Gastroesophageal sphincter (tissue), 4 donors: ENCODE measurements around the gene SLC38A2. TPM values are rescaled to one million over a fixed set of nuclear protein-coding genes. Genes with fewer than 3 reads are reported as not detected.

ENCODE experiments used
- ATAC-seq: fragments of 150-250 bp; one replicate; pipeline ENCODE4 v1.9.1; 2016; ENCODE audit warnings: mild to moderate bottlenecking, moderate library complexity
- H3K27ac ChIP-seq, 4 donors: fragments of 200-600 bp; sonication (generic) in 3 of 4; 1 replicate in 3 of 4; 2 replicates in 1 of 4; pipeline ENCODE4 v1.5.1; 2016 to 2019
- H3K27me3 ChIP-seq: fragments of 200-600 bp; sonication (generic); one replicate; pipeline ENCODE4 v1.5.1; 2019
- H3K36me3 ChIP-seq, 2 donors: fragments of 200-600 bp; sonication (generic); one replicate each; pipeline ENCODE4 v1.5.1; 2019; ENCODE audit warnings: control low read depth in 1 of 2
- H3K4me1 ChIP-seq, 3 donors: fragments of 200-600 bp; sonication (generic); 1 replicate in 2 of 3; 2 replicates in 1 of 3; pipeline ENCODE4 v1.5.1; 2016 to 2019; ENCODE audit warnings: control low read depth in 2 of 3
- H3K4me3 ChIP-seq, 2 donors: fragments of 200-600 bp; sonication (generic); one replicate each; pipeline ENCODE4 v1.5.1; 2019; ENCODE audit warnings: mild to moderate bottlenecking in 1 of 2, moderate library complexity in 1 of 2
- H3K9me3 ChIP-seq, 3 donors: fragments of 200-600 bp; sonication (generic); one replicate each; pipeline ENCODE4 v1.5.1; 2017 to 2019; ENCODE audit warnings: control low read depth in 2 of 3
- EP300 ChIP-seq: sonication (generic); formaldehyde crosslinking; IDR thresholded peaks from one replicate; pipeline ENCODE4 v1.6.1; 2017; ENCODE audit warnings: antibody characterized with exemption, mild to moderate bottlenecking
- POLR2A ChIP-seq, 2 donors: fragments of 450-650 bp; IDR thresholded peaks; one replicate each; pipeline ENCODE4 v1.6.1; 2017; ENCODE audit warnings: antibody characterized with exemption in 2 of 2, mild to moderate bottlenecking in 2 of 2, moderate library complexity in 1 of 2
- POLR2AphosphoS5 ChIP-seq: sonication (generic); formaldehyde crosslinking; IDR thresholded peaks from one replicate; pipeline ENCODE4 v1.6.1; 2017; ENCODE audit warnings: antibody characterized with exemption
- WGBS, 2 donors: methylation state at CpG; one replicate each; pipeline ENCODE4 v1.1.5; 2018; ENCODE audit warnings: low coverage in 1 of 2; 5-methylcytosine and 5-hydroxymethylcytosine counted together
- total RNA-seq, 4 donors: library from RNA; depleted of rRNA; stranded (reverse); fragments of >200 nt; gene quantifications; one replicate each; pipeline ENCODE4 v1.1.0, GENCODE V29; 2016
- TF ChIP-seq, protein P1 (sequence below), 4 experiments: fragments of 200-600 bp in 2 of 4; fragments of 450-650 bp in 2 of 4; sonication (generic) in 1 of 4; IDR thresholded peaks; one replicate each; pipeline ENCODE4 v1.5.1; 2017 to 2019; ENCODE audit warnings: antibody characterized with exemption in 4 of 4, mild to moderate bottlenecking in 2 of 4, moderate library complexity in 2 of 4

SLC38A2 gene
- total RNA-seq, 4 donors from 2014 or later = 175 to 271 (median 263) TPM

GRCh38 chr12:46356655-46357437 lies 15.7 kb downstream of the SLC38A2 start:
- H3K27me3 ChIP-seq = no peaks in the 10 kb centered on the region
- peaks cover 26 to 33% of the 10 kb centered on the region in 2 donors for H3K36me3 ChIP-seq
- peak overlapping the region in 2 of 4 donors; percentile 15 to 39 for H3K27ac ChIP-seq
- no peaks in the 10 kb centered on the region for H3K9me3 ChIP-seq
- no peak overlapping the region for H3K4me3 ChIP-seq
- TF ChIP-seq POLR2AphosphoS5 = no peak
- TF ChIP-seq, protein P1, sequence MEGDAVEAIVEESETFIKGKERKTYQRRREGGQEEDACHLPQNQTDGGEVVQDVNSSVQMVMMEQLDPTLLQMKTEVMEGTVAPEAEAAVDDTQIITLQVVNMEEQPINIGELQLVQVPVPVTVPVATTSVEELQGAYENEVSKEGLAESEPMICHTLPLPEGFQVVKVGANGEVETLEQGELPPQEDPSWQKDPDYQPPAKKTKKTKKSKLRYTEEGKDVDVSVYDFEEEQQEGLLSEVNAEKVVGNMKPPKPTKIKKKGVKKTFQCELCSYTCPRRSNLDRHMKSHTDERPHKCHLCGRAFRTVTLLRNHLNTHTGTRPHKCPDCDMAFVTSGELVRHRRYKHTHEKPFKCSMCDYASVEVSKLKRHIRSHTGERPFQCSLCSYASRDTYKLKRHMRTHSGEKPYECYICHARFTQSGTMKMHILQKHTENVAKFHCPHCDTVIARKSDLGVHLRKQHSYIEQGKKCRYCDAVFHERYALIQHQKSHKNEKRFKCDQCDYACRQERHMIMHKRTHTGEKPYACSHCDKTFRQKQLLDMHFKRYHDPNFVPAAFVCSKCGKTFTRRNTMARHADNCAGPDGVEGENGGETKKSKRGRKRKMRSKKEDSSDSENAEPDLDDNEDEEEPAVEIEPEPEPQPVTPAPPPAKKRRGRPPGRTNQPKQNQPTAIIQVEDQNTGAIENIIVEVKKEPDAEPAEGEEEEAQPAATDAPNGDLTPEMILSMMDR (IDR thresholded peaks at IDR 0.05) = no peak
- no peak for TF ChIP-seq EP300
- no peak for TF ChIP-seq POLR2A (IDR thresholded peaks at IDR 0.05)
- H3K4me1 ChIP-seq = peaks cover 0 to 27% (median 3%) of the 10 kb centered on the region in 3 donors
- WGBS, 2 donors = 55 to 89% methylated on average over 4 to 5 of the region's 5 CpGs
- peak; percentile 50 for ATAC-seq

- peaks cover 8 to 13% of the 10 kb centered on the region in 2 donors for H3K36me3 ChIP-seq
- H3K27me3 ChIP-seq = no peaks in the 10 kb centered on the region
- H3K27ac ChIP-seq = no peak overlapping the region
- WGBS, 2 donors = 38 to 50% methylated on average over 1 of the region's 1 CpG
- TF ChIP-seq, protein P1 (IDR thresholded peaks at IDR 0.05) = no peak
- no peak for TF ChIP-seq POLR2A (IDR thresholded peaks at IDR 0.05)
- no peak for TF ChIP-seq EP300
- no peak for TF ChIP-seq POLR2AphosphoS5
- peaks cover 0 to 7% (median 0%) of the 10 kb centered on the region in 3 donors for H3K4me1 ChIP-seq
- H3K9me3 ChIP-seq = no peaks in the 10 kb centered on the region
- no peak for ATAC-seq
- no peak overlapping the region for H3K4me3 ChIP-seq
Measured at GRCh38 chr12:46354802-46355199, 17.8 kb downstream of the SLC38A2 start.

DNA sequence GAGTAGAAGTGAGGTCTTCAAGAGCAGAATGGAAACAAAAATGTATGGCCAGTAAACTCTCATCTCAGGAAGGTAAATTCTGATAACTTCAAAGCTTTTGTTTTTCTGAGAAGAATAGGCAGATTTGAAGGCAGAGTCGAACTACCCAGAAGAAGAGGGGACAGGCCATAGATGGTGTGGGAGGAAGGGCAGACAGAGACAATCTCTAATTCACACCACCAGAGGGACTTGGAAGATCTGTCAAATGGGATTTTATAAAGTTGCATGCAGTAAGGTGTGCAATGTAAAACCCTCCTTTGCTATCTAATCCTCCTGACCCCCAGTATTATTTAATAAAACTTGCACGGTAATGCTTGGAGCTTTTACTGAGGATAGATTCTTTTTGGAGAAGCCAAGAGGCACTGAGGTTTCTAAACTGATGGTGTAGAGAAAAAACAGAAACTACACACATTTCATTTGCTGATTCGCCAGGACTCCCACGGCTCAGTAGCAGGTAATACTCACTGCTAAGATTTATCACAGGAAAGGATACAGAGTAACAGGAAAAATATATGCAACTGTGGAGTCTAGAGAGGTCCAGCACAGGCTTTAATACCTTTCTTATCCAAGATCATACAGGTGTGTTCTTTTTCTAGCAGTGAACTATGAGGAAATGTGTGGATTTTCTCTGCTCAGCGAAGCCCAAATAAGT lies 18.3 kb downstream of the SLC38A2 start:
- ATAC-seq = no peak
- 62 to 75% methylated on average over 5 of the region's 5 CpGs for WGBS, 2 donors
- Histone ChIP-seq H3K27ac (no peak overlapping the region), H3K27me3 (no peaks in the 10 kb centered on the region), H3K36me3 (peaks cover 4 to 7% of the 10 kb centered on the region in 2 donors), H3K9me3 (no peaks in the 10 kb centered on the region), H3K4me3 (no peak overlapping the region), H3K4me1 (peaks cover 0 to 2% (median 0%) of the 10 kb centered on the region in 3 donors)
- TF ChIP-seq POLR2AphosphoS5 = no peak
- TF ChIP-seq, protein P1 (IDR thresholded peaks at IDR 0.05) = peak in 2 of 4 experiments; percentile 10 to 14

GRCh38 chr12:46351886-46352650 lies 20.5 kb downstream of the SLC38A2 start:
- H3K27ac ChIP-seq = no peak overlapping the region
- no peak for ATAC-seq

More at GRCh38 chr12:46351886-46352650, 20.5 kb downstream of the SLC38A2 start:
- no peak overlapping the region for H3K4me3 ChIP-seq
- WGBS, 2 donors = 22 to 42% methylated on average over 2 of the region's 2 CpGs
- no peaks in the 10 kb centered on the region for H3K27me3 ChIP-seq
- no peak for TF ChIP-seq POLR2AphosphoS5
- no peak for TF ChIP-seq POLR2A (IDR thresholded peaks at IDR 0.05)
- TF ChIP-seq, protein P1 (IDR thresholded peaks at IDR 0.05) = no peak
- no peak for TF ChIP-seq EP300
- H3K9me3 ChIP-seq = no peaks in the 10 kb centered on the region
- H3K4me1 ChIP-seq = no peaks in the 10 kb centered on the region
- no peaks in the 10 kb centered on the region for H3K36me3 ChIP-seq
